Activated CD4-positive, alpha-beta T cell treated with anti-CD3 and anti-CD28 coated beads, Interleukin-2, Interleukin-4, amounts not matched to agents 100 ng/mL and 50 ng/mL, durations not matched to agents 16 hours and 8 hours (primary cell): ENCODE data around the gene RNF14.
"Not testable (repeated sequence)": the region's sequence is repeated elsewhere in the genome, so short reads cannot be mapped to it uniquely, and the experiment has no call there.

ENCODE experiments used
- DNase-seq: peaks from one replicate; pipeline ENCODE4 v3.0.0-alpha.2; 2020; ENCODE audit warnings: low spot score

RNF14 gene

GRCh38 chr5:141968914-141969608 lies at the start of gene RNF14:
RNF14 (plus strand) TSS chr5:141969105; CDS start chr5:141973589, 4,484 bp downstream.
- DNase-seq, result peak; percentile 97

- no peak for DNase-seq
Observed at GRCh38 chr5:141919218-141920119, 49.4 kb upstream of the RNF14 start.

- DNase-seq, result no peak
Observed at GRCh38 chr5:141920771-141921170, 48.1 kb upstream of the RNF14 start.

GRCh38 chr5:141922827-141923447 lies 46.0 kb upstream of the RNF14 start:
- DNase-seq, result not testable (repeated sequence)

GRCh38 chr5:141923448-141924313 lies 45.2 kb upstream of the RNF14 start, which contains the start of gene DELE1:
DELE1 (plus strand) TSS chr5:141923871; CDS start chr5:141923942, 71 bp downstream.
- DNase-seq, result peak; percentile 94

GRCh38 chr5:141926434-141926833 lies 42.5 kb upstream of the RNF14 start:
- no peak for DNase-seq

- DNase-seq, result no peak
Observed at GRCh38 chr5:141928051-141928450, 40.9 kb upstream of the RNF14 start.

- DNase-seq, result no peak
Observed at GRCh38 chr5:141929398-141930058, 39.4 kb upstream of the RNF14 start.

GRCh38 chr5:141931694-141932093 lies 37.2 kb upstream of the RNF14 start:
- DNase-seq, result no peak

- DNase-seq, result no peak
Observed at GRCh38 chr5:141933151-141933550, 35.8 kb upstream of the RNF14 start.

GRCh38 chr5:141934099-141934844 lies 34.6 kb upstream of the RNF14 start:
- no peak for DNase-seq

GRCh38 chr5:141935538-141935937 lies 33.4 kb upstream of the RNF14 start:
- DNase-seq, result no peak

- no peak for DNase-seq
Observed at GRCh38 chr5:141940695-141941271, 28.1 kb upstream of the RNF14 start.

- DNase-seq, result no peak
Observed at GRCh38 chr5:141941307-141941706, 27.6 kb upstream of the RNF14 start.

GRCh38 chr5:141941779-141942178 lies 27.1 kb upstream of the RNF14 start:
- DNase-seq, result no peak

GRCh38 chr5:141942185-141942857 lies 26.6 kb upstream of the RNF14 start:
- DNase-seq, result no peak

- DNase-seq, result no peak
Observed at GRCh38 chr5:141944076-141944475, 24.8 kb upstream of the RNF14 start.

- no peak for DNase-seq
Observed at GRCh38 chr5:141945511-141946051, 23.3 kb upstream of the RNF14 start.

GRCh38 chr5:141947316-141947715 lies 21.6 kb upstream of the RNF14 start:
- DNase-seq, result no peak
